GM23338 (cell line): ENCODE results near the gene ATP8A2. TPM values are rescaled to one million over a fixed set of nuclear protein-coding genes. Genes with fewer than 3 reads are reported as not detected.

Experiments
- ATAC-seq: fragments of 200-7000 bp; cut with Tn5 transposase; 3 replicates; pipeline ENCODE4 v1.9.1; 2020
- DNase-seq: peaks from one replicate; pipeline ENCODE4 v3.0.0-alpha.2; 2015; ENCODE audit warnings: low spot score
- H2AFZ ChIP-seq: fragments of 200-600 bp; sonication (generic); 2 replicates; pipeline ENCODE4 v1.8.0; 2016; ENCODE audit warnings: antibody characterized with exemption, mild to moderate bottlenecking, moderate library complexity
- H3F3A ChIP-seq: fragments of 200-600 bp; sonication (generic); replicated peaks from 2 replicates; pipeline ENCODE4 v1.8.0; 2017; ENCODE audit warnings: antibody characterized with exemption, mixed run types, low read depth
- H3K27ac ChIP-seq: fragments of 200-600 bp; sonication (generic); 2 replicates; pipeline ENCODE4 v1.6.1; 2016; ENCODE audit warnings: low read depth
- H3K27me3 ChIP-seq: fragments of 200-600 bp; sonication (generic); 2 replicates; pipeline ENCODE4 v1.8.0; 2016; ENCODE audit warnings: mild to moderate bottlenecking, mixed run types, moderate library complexity; ENCODE audit not compliant: insufficient read depth
- H3K36me3 ChIP-seq: fragments of 200-600 bp; sonication (generic); 2 replicates; pipeline ENCODE4 v1.8.0; 2016; ENCODE audit warnings: mild to moderate bottlenecking; ENCODE audit not compliant: insufficient read depth
- H3K4me1 ChIP-seq: fragments of 200-600 bp; sonication (generic); 2 replicates; pipeline ENCODE4 v1.8.0; 2016; ENCODE audit warnings: mild to moderate bottlenecking, moderate library complexity; ENCODE audit not compliant: insufficient read depth
- H3K4me2 ChIP-seq: fragments of 200-600 bp; sonication (generic); 2 replicates; pipeline ENCODE4 v1.7.1; 2017; ENCODE audit warnings: mixed run types
- H3K4me3 ChIP-seq: fragments of 200-600 bp; sonication (generic); 2 replicates; pipeline ENCODE4 v1.6.1; 2016; ENCODE audit warnings: mixed run types
- H3K79me2 ChIP-seq: fragments of 200-600 bp; sonication (generic); replicated peaks from 2 replicates; pipeline ENCODE4 v1.8.0; 2017; ENCODE audit warnings: mild to moderate bottlenecking; ENCODE audit not compliant: insufficient read depth
- H3K9me2 ChIP-seq: fragments of 200-600 bp; sonication (generic); 2 replicates; pipeline ENCODE4 v1.8.0; 2017; ENCODE audit not compliant: insufficient read depth
- H4K20me1 ChIP-seq: fragments of 200-600 bp; sonication (generic); replicated peaks from 2 replicates; pipeline ENCODE4 v1.8.0; 2017; ENCODE audit warnings: mild to moderate bottlenecking; ENCODE audit not compliant: insufficient read depth
- H3K27ac Mint-ChIP-seq: 2 replicates; pipeline ENCODE4 v1.8.0; 2020; ENCODE audit warnings: inconsistent platforms, mild to moderate bottlenecking, moderate library complexity, mixed read lengths
- H3K27me3 Mint-ChIP-seq: 3 replicates; pipeline ENCODE4 v1.8.0; 2022; ENCODE audit warnings: low read depth, mild to moderate bottlenecking, moderate library complexity, mixed read lengths, inconsistent platforms; ENCODE audit not compliant: insufficient read depth, poor library complexity
- H3K36me3 Mint-ChIP-seq: 3 replicates; pipeline ENCODE4 v1.8.0; 2021; ENCODE audit warnings: low read depth, mild to moderate bottlenecking, inconsistent platforms, moderate library complexity, mixed read lengths
- H3K4me1 Mint-ChIP-seq: 3 replicates; pipeline ENCODE4 v1.8.0; 2020; ENCODE audit warnings: mild to moderate bottlenecking, inconsistent platforms, mixed read lengths
- H3K4me3 Mint-ChIP-seq: 3 replicates; pipeline ENCODE4 v1.8.0; 2021; ENCODE audit warnings: moderate library complexity, mild to moderate bottlenecking, inconsistent platforms, mixed read lengths
- H3K9me3 Mint-ChIP-seq: 3 replicates; pipeline ENCODE4 v1.8.0; 2020; ENCODE audit warnings: moderate library complexity, mild to moderate bottlenecking, inconsistent platforms, mixed read lengths
- ETS1 ChIP-seq: IDR thresholded peaks from 2 replicates; pipeline ENCODE4 v1.6.1; 2016; ENCODE audit warnings: antibody characterized with exemption
- JUNB ChIP-seq: IDR thresholded peaks from one replicate; pipeline ENCODE4 v1.6.1; 2016; ENCODE audit warnings: antibody characterized with exemption; ENCODE audit not compliant: unreplicated experiment
- NANOG ChIP-seq: IDR thresholded peaks from 2 replicates; pipeline ENCODE4 v1.6.1; 2016; ENCODE audit warnings: antibody characterized with exemption, borderline replicate concordance
- REST ChIP-seq: IDR thresholded peaks from one replicate; pipeline ENCODE4 v1.6.1; 2018; ENCODE audit warnings: antibody characterized with exemption; ENCODE audit not compliant: unreplicated experiment
- ZNF331 ChIP-seq: fragments of 250-450 bp; sonication (Bioruptor Pico); IDR thresholded peaks from 2 replicates; pipeline ENCODE4 v1.5.0; 2020; ENCODE audit warnings: low read depth, mild to moderate bottlenecking, moderate library complexity
- ZNF462 ChIP-seq: fragments of 250-450 bp; sonication (Bioruptor Pico); IDR thresholded peaks from 2 replicates; pipeline ENCODE4 v1.5.0; 2020; ENCODE audit warnings: mild to moderate bottlenecking, moderate library complexity
- polyA plus RNA-seq: library from polyadenylated mRNA; unstranded; fragments of >200 nt; fragmentation: Nextera tagmentation; extraction: Ambion mirVana; gene quantifications from 2 replicates; pipeline ENCODE4 v1.2.1, GENCODE V29; 2016
- total RNA-seq: library from RNA; depleted of rRNA; stranded (reverse); fragments of >200 nt; shearing (Covaris generic); gene quantifications from 2 replicates; pipeline ENCODE4 v1.2.3, GENCODE V29; 2014

ATP8A2 gene
- total and polyA plus RNA-seq, 2 experiments from 2014 or later = 5.7 to 8.8 TPM

- TF ChIP-seq ZNF462 (CRISPR knock-in tag) = no peak
- no peak for TF ChIP-seq NANOG
These were observed 38.2 kb downstream of the ATP8A2 start (continued) for GRCh38 chr13:25409938-25410337.

- no peaks in the 10 kb centered on the region for H4K20me1 ChIP-seq
- H3K9me3 Mint-ChIP-seq = peaks cover 13% of the 10 kb centered on the region
- H3K27ac Mint-ChIP-seq = no peak overlapping the region
- H3K27me3 Mint-ChIP-seq = peaks cover 2% of the 10 kb centered on the region
- no peaks in the 10 kb centered on the region for H3K36me3 ChIP-seq
- ATAC-seq (no peak), DNase-seq (no peak)
- no peak overlapping the region for H3K4me2 ChIP-seq
- no peaks in the 10 kb centered on the region for H3K79me2 ChIP-seq
- no peak overlapping the region for H3K4me3 Mint-ChIP-seq
- H2AFZ ChIP-seq = no peak overlapping the region
- no peaks in the 10 kb centered on the region for H3K27me3 ChIP-seq
- peaks cover 25% of the 10 kb centered on the region for H3K4me1 ChIP-seq
- H3K9me2 ChIP-seq = peaks cover 5% of the 10 kb centered on the region; the same call in 1 of the 2 replicates
- H3K27ac ChIP-seq = no peak overlapping the region
- H3K4me1 Mint-ChIP-seq = peaks cover 24% of the 10 kb centered on the region
- no peak overlapping the region for H3K4me3 ChIP-seq
- H3K36me3 Mint-ChIP-seq = no peaks in the 10 kb centered on the region
- no peaks in the 10 kb centered on the region for H3F3A ChIP-seq
- TF ChIP-seq REST (no peak), ZNF331 (no peak), ETS1 (no peak), JUNB (no peak)
These were observed 43.5 kb downstream of the ATP8A2 start for GRCh38 chr13:25415241-25415640.
